Endothelial cell of coronary artery (primary cell): ENCODE results near the gene NATD1. TPM values are rescaled to one million over a fixed set of nuclear protein-coding genes. Genes with fewer than 3 reads are reported as not detected.

Experiments used
- total RNA-seq: library from RNA; depleted of rRNA; stranded (reverse); fragments of >200 nt; gene quantifications from 2 replicates; pipeline ENCODE4 v1.2.3, GENCODE V29; 2014

Gene NATD1
- 1.3 and 1.5 TPM in 2 replicates for total RNA-seq

GRCh38 chr17:21252796-21253645 lies at the start of gene NATD1:
NATD1 (minus strand) TSS chr17:21253410; CDS start chr17:21253264, 146 bp downstream.

GRCh38 chr17:21284319-21285163 lies 31.3 kb upstream of the NATD1 start, which contains the start of gene MAP2K3:
MAP2K3 (plus strand) TSS chr17:21284711; CDS start chr17:21284921, 210 bp downstream.

GRCh38 chr17:21214015-21214776 lies 39.0 kb downstream of the NATD1 start, which contains the start of gene TMEM11:
TMEM11 (minus strand) TSS chr17:21214161; CDS start chr17:21214152, 9 bp downstream.

Other genes starting within 250 kb of the NATD1 start
- 241 and 270 TPM in 2 replicates for gene USP22, start 210.4 kb downstream of the NATD1 start, total RNA-seq
- gene DHRS7B, start 126.4 kb downstream of the NATD1 start, total RNA-seq, result 16.8 and 23.0 TPM in 2 replicates
- gene TMEM11, start 39.2 kb downstream of the NATD1 start, total RNA-seq, result 16.9 and 18.3 TPM in 2 replicates
- gene MAP2K3, start 31.3 kb upstream of the NATD1 start, total RNA-seq, result 10.2 and 12.9 TPM in 2 replicates
- 1.2 and 2.3 TPM in 2 replicates for gene KCNJ12, start 122.9 kb upstream of the NATD1 start, total RNA-seq